Left cardiac atrium (tissue), 4 donors: Measurements from ENCODE around the gene IFI6. TPM values are rescaled to one million over a fixed set of nuclear protein-coding genes. Genes with fewer than 3 reads are reported as not detected.
"Not testable (repeated sequence)": the region's sequence is repeated elsewhere in the genome, so short reads cannot be mapped to it uniquely, and the experiment has no call there.

ENCODE experiments used
- ATAC-seq, 2 donors: fragments of 200-7000 bp; cut with Tn5 transposase; one replicate each; pipeline ENCODE4 v1.9.1; 2020; ENCODE audit warnings: mild to moderate bottlenecking in 2 of 2, moderate library complexity in 2 of 2
- DNase-seq: peaks from one replicate; pipeline ENCODE4 v3.0.0-alpha.2; 2020
- intact Hi-C, 2 donors: fragments of 100-400 bp; cut with DNase I; formaldehyde crosslinking; loops; one replicate each; pipeline versions ENCODE4 v1.14.1 to v1.15.1; 2022 to 2023
- long read RNA-seq: library from polyadenylated mRNA; unstranded; transcript quantifications from one replicate; pipeline ENCODE4 v2.0.0, GENCODE V29; 2021
- total RNA-seq, 2 donors: library from RNA; stranded (reverse); fragmentation: NEBNext Ultra II Directional; extraction: Animal tissue kit (Norgen Biotek cat#: 25700); gene quantifications; one replicate each; pipeline ENCODE4 v1.2.1, GENCODE V29; 2021
- donor health status: DM: no; HTN: yes; CAD: no.
- donor health status: DM: no; HTN: yes; CAD: no; lungs with severe emphysema.
- donor health status: DM: yes; HTN: yes; CAD: no.
- donor health status: Dilated cardiomyopathy.

The IFI6 gene, protein sequence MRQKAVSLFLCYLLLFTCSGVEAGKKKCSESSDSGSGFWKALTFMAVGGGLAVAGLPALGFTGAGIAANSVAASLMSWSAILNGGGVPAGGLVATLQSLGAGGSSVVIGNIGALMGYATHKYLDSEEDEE
- 100 to 1,000 TPM in 1 of 2 donors, 10 to 100 TPM in 1; 40.6 to 143 TPM for total RNA-seq
- long read RNA-seq, transcript IFI6-202 (5 exons, 841 nt) = major isoform, 22 of 27 reads
- long read RNA-seq, partial matches to known transcripts = 0 of 27 reads
- long read RNA-seq, other reads (novel, unspliced or antisense) = 2 of 27 reads

DNA sequence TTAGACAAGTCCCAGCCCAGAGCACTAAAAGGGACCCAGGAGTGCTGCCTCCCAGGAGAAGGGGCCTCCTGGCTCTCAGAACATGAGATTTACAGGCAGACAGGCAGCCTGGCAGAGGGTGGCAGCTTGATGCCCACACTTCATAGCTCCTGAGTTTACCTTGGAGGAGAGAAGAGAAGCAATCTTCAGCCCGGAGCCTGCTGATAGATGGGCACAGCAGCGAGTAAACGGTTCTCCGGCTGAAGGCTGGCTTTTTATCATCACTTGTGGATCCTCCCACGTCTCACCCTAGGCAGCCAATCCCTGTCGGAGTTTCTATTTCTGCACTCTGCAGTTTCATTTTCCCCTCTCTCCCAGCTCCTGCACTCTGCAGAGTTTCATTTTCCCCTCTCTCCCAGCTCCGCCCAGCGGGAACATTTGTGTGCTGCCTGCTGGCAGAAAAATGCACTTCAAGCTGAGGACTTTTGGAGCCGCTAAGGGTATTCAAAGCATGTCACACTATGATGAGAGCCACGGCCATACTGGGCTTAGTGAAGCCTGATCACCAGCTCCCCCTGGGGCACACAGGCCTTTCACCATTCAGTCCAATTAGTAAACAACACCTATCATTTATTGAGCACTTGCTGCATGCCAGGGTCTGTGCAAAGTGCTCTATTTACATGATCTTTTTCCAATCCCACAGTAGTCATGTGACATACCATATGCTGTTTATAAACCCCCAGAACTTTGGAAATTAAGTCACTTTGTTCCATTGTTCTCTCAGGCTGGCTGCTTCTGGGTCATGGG, at the start of gene IFI6:
Gene IFI6, minus strand, starts transcription at position 229 of the 786 bp plus-strand sequence. CDS start 2,878 bp downstream, outside the sequence.
- intact Hi-C loops = loop anchor here in 1 of 2 donors (5.0 kb wide), 1 partner anchor 55 kb away; the partner anchor contains the start of gene FAM76A
- ATAC-seq (peak; percentile 98), DNase-seq (peak; percentile 88)

DNA sequence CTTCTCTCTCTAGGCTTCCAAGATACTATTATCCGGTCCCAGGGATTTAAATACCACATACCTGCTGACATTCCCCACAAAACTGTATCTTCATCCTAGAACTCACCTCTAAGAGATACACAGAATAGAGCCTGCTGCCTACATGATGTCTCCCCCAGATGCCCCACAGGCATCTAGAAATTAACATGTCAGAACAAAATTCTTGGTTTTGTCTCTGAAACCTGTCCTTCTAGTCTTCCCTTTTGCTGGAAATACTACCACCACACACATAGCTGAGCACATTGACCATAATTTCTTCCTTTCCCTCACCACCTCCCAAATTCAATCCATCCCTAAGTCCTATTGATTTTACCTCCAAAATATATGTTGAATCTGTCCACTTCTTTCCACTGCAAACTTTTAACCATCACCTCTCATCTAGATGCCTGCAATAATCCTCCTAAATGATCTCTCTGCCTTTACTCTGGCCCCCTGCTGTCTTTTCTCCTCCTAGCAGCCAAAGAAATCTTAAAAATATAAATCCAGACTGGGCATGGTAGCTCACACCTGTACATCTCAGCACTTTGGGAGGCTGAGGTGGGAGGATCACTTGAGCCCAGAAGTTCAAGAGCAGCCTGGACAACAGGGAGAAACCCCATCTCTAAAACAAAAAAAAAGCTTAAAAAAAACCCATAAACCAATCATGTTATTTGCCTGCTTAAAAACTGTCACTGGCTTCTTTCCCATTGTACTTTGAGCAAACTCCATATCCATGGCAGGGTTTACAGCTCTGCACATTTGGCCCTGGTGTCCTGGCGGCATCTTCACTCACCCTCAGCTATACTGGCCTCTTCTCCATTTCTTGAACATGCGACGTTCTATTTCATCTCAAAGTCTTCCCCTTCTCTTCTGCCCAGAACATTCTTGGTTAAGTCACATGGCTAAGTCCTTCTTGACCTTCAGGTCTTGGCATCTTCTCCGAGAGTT, 47.6 kb upstream of the IFI6 start:
- DNase-seq = no peak
- intact Hi-C loops = no loop called here

DNA sequence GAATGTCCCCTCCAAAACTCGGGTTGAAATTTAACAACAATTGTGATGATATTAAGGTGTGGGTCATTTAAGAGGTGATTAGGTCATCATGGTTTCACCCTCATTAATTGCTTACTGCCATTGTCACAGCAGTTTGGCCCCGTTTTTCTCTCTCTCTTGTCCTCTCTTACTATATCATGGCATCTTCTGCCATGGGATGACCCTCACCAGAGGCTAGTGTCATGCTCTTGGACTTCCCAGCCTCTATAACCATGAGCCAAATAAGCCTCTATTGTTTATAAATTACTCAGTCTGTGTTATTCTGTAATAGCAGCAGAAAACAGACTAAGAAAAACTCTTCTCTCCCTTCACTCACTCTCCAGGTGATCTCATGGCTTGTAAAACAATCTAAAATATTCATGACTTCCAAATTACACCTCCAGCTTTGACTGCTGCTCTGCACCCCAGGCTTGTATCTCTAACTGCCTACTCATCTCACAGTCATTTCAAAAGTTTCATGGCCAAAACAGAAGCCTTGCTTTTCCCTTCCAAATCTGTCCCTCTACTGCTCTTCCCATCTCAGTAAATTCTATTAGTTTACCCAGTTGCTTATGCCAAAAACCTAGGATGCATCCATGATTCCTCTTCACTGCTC, 44.4 kb upstream of the IFI6 start:
- ATAC-seq (no peak), DNase-seq (no peak)
- intact Hi-C loops = no loop called here

More for the DNA sequence above, 47.6 kb upstream of the IFI6 start:
- ATAC-seq = no peak

DNA sequence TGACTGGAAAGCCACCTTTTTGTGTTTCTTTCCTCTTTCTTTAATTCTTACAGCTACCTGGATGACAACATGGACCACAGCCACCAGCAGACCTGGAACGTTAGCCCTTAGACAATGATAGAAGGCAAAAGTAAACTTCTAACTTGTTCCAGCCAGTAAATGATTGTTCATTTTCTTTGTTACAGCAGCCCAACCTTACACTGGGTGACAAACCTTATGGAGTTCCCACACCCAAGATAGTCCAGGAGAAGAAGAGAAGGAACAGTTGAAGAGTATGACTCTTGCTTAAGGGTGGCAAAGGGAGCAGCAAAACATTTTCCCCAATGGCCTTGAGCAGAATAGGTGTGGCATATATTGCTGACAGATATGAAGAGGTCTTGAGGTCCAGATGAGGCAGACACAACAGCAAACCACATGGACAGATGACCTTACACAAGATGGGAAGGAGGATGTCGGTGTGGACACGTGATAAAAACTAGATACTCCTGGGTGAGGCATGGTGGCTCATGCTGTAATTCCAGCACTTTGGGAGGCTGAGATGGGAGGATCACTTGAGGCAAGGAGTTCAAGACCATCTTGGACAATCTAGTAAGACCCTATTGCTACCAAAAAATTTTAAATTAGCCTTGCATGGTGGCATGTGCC, 42.0 kb upstream of the IFI6 start:
- DNase-seq = no peak
- no peak for ATAC-seq
- intact Hi-C loops = no loop called here

DNA sequence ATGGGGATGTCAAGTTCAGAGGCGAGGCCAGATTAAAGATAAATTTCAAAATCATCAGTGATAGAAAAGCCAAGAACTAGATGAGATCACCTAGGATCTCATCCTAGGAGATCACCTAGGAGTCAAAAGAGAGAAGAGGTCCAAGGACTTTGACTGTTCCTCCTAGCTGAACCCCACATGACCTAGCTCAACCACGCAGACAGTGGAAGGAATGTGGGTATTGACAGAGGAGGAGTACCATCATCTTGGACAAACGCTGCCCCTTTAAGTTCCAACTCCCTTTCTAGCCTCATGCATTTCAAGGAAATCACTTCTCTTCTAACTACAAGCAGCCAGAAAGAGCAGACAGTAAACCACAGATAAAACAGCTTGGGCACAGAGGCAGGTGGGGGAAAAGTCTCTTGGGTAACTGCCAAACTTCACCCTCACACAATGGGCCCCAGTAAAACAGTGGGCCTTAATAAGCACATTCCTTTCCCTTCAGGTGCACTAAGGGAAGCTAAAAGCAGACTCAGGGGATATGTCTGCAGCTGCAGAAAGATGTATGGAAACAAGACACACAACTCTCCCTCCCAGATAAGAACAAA, 41.2 kb upstream of the IFI6 start:
- ATAC-seq = no peak

DNA sequence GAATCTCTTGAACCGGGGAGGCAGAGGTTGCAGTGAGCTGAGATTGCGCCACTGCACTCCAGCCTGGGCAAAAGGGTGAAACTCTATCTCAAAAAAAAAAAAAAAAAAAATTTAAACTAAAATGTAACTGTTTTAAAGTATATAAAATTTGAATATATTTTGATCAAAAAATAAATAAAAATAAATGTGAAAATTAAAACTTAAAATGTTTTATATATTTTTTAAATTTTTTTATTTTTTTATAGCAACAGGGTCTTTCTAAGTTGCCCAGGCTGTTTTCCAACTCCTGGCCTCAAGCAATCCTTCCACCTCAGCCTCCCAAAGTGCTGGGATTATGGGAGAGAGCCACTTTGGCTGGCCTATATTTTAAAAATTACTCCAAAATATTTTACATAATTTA, 38.6 kb upstream of the IFI6 start:
- intact Hi-C loops = no loop called here
- ATAC-seq (no peak), DNase-seq (no peak)

More for the DNA sequence above, 41.2 kb upstream of the IFI6 start:
- DNase-seq = no peak
- intact Hi-C loops = no loop called here

DNA sequence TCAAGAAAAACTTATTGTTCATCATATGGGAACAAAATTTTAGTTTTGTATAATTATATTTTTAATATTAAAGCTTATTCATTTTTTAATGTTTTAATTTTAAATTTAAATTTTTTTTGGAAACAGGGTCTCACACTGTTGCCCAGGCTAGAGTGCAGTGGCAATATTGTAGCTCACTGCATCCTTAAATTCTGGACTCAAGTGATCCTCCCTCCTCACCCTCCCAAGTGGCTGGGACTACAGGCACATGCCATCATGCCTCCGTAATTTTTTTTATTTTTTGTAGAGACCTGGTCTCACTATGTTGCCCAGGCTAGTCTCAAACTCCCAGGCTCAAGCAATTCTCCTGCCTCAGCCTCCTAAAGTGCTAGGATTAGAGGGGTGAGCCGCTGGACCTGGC, 33.6 kb upstream of the IFI6 start:
- intact Hi-C loops = no loop called here
- ATAC-seq (no peak), DNase-seq (no peak)

DNA sequence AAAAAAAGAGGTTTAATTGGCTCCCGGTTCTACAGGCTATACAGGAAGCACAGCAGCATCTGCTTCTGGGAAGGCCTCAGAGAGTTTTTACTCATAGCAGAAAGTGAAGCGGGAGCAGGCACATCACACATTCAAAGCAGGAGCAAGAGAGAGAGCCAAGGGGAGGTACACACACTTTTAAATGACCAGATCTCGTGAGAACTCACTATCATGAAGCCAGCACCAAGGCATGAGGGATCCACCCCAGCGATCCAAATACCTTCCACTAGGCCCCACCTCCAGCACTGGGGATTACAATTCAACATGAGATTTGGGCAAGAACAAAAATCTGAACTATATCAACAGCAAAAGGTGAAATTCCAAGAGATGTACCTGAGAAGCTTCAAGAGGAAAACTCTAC, 33.0 kb upstream of the IFI6 start:
- intact Hi-C loops = no loop called here
- ATAC-seq (no peak), DNase-seq (no peak)

DNA sequence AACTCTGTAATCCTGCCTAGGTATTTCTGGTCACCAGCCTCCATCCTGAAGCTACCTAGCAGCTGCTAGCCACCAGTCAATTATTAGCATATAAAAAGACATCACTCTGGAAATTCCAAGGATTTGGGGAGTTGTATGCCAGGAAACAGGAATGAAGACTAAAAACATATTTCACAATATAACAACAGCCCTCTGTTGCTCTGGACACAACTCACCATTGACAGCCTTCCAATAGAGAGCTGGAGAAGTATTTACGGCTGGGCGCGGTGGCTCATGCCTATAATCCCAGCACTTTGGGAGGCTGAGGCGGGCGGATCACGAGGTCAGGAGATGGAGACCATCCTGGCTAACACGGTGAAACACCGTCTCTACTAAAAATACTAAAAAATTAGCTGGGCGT, 24.8 kb upstream of the IFI6 start:
- DNase-seq, intact Hi-C loops, ATAC-seq: not testable (repeated sequence)

DNA sequence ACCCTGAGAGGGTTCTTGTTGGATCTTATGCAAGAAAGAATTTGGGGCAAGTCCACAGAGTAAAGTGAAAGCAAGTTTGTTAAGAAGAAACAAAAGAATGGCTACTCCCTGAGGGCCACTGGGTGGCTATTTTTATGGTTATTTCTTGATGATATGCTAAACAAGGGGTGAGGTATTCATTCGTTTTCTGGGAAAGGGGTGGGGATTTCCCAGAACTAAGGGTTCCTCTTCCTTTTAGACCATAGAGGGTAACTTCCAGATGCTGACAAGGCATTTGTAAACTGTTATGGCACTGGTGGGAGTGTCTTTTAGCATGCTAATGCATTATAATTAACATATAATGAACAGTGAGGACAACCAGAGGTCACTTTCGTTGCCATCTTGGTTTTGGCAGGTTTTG, 18.2 kb upstream of the IFI6 start:
- DNase-seq (no peak), ATAC-seq (no peak)
- intact Hi-C loops = no loop called here

DNA sequence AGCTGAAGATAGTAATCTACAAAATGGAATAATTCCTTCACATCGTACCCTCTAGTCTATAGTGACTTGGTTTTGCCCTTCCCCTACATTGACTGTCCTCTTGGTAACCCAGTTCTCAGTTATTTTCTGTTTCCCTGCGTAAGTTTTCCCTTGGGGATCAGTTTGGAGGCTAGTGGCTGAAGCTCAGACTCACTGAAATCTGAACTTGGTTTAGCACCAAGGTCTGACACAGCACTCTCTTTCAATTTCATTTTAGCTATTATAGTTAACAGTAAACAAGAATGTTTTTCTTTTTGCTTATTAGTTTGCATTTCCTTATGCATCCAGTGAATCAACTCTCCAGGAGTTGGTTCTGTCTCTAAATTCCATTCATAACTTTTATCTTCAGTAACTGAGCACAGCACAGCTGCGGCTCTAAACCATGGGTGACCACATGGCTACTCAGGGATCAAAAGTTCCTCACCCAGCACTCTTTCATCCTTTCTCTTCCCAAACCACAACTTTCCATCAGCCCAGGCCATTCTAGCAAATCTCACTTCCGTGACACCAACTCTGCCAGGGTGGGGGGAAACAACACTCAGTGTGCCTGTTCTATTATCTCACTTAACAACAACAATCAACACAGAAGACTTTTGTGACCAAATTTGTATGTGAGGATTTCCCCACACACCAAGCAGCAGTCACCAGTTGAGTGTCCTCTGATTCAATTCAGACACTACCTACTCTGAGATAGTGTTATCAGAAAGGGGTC, 17.6 kb upstream of the IFI6 start:
- intact Hi-C loops = no loop called here

DNA sequence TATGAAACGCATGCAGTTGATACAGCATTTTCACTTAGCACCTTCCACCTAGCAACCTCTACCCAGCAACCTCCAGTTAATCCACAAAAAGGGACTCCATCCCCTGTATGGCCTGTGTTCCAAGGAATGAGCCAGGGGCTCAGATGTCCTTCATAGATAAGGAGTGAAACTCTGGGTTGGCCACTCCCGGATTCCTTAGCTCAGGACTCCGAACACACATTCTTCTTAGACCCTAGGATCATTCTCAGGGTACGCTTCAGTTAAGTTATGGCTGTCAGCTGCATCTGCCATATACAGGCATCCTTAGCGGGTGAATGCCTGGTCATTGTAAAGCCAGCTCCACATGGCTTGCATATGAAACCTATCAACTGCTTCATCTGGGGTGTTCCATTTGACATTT, 15.9 kb upstream of the IFI6 start:
- no peak for ATAC-seq
- DNase-seq = no peak
- intact Hi-C loops = no loop called here

More for the DNA sequence above, 17.6 kb upstream of the IFI6 start:
- DNase-seq = no peak
- ATAC-seq = peak; percentile 35 to 73

DNA sequence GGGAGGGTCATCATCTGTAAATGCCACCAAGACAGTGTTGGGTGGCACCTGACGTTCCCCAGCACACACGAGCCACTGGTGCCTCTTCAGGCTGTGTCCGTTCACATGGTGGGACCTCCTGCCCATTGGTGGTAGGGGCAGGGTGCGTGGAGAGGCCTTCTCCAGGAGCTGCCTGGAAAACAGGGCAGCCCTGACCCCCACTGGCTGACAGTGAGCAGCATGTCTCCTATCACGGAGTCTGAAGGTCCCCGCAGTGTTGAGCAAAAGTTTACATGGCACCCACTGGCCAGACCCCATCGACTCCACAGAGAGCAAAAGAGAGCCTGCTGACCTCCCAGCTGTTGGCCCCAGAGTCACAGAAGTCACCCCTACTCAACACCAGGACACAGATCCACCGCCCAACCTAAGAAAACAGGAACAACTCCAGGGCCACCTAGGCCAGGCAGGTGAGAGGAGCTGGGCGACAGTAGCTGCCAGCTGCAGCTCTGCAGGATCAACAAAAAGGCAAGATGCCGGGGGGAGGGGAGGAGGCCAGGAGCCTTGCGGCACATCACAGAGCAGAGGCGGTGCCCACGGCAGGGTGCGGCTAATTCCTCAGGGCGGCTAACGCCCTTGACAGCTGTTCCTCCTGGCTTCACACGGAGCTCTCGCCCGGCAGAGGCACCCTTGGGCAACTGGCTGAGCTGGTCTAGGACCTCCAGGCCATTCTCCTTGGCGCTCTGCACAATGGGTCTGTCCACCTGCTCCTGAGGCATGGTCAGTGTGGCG, 14.4 kb upstream of the IFI6 start:
- no peak for DNase-seq
- intact Hi-C loops = no loop called here

DNA sequence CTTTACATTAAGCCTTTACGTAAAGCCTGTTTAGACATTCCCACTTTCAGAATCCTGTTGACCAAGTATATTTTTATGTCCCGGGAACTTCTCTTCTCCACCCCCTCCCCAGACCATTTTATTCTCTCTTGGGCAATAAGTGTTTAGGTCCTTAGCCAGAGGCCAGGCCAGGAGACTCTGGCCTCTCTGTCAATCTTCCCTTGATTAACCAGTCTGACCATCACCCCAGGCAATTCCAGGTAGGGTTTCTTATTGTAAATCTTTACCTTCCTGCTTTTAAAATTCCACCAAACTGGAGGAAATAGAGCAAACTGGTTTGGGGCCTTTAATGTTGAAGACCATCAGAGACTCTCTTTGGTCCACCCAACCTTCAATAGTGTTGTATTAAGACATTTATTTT, 12.2 kb upstream of the IFI6 start:
- intact Hi-C loops = no loop called here
- no peak for ATAC-seq
- no peak for DNase-seq

More for the DNA sequence above, 14.4 kb upstream of the IFI6 start:
- ATAC-seq = no peak

DNA sequence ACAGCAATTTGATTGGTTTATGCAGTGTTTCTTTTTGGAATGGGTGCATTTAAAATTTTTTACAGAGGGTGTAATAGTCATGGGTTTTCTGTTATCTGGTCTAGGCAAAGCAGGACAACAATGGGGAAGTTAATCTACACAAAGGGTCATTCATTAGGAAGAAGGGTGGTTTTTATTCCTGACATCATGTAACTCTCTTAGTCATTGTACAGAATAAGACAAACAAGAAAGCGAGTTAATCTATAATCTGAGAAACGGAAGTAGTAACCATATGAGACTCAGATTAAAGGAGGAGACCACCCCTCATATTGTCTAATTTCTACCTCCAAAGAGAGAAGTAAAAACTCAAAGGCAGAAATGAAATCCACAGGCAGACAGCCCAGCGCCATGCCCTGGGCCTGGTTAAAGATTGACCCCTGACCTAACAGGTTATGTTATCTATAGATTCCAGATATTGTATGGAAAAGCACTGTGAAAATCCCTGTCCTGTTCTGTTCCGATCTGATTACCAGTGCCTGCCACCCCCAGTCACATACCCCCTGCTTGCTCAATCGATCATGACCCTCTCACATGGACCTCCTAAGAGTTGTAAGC, 10.5 kb upstream of the IFI6 start:
- intact Hi-C loops = no loop called here
- ATAC-seq = no peak

DNA sequence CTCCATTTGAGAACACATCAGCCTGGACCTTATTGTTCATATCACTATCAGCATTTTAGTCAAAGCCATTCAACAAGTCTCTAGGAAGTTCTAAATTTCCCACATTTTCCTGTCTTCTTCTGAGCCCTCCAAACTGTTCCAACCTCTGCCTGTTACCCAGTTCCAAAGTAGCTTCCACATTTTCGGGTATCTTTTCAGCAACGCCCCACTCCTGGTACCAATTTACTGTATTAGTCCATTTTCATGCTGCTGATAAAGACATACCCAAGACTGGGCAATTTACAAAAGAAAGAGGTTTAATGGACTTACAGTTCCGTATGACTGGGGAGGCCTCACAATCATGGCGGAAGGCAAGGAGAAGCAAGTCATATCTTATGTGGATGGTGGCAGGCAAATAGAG, 9.6 kb upstream of the IFI6 start:
- DNase-seq, intact Hi-C loops, ATAC-seq: not testable (repeated sequence)

More for the DNA sequence above, 10.5 kb upstream of the IFI6 start:
- no peak for DNase-seq
